Measurements from ENCODE around the gene MAN1C1. TPM values are rescaled to one million over a fixed set of nuclear protein-coding genes. Genes with fewer than 3 reads are reported as not detected.

MAN1C1 gene
- polyA plus RNA-seq, 1 of the 3 experiments (the other 2 are of a cell fraction) = 0.20 TPM

DNA sequence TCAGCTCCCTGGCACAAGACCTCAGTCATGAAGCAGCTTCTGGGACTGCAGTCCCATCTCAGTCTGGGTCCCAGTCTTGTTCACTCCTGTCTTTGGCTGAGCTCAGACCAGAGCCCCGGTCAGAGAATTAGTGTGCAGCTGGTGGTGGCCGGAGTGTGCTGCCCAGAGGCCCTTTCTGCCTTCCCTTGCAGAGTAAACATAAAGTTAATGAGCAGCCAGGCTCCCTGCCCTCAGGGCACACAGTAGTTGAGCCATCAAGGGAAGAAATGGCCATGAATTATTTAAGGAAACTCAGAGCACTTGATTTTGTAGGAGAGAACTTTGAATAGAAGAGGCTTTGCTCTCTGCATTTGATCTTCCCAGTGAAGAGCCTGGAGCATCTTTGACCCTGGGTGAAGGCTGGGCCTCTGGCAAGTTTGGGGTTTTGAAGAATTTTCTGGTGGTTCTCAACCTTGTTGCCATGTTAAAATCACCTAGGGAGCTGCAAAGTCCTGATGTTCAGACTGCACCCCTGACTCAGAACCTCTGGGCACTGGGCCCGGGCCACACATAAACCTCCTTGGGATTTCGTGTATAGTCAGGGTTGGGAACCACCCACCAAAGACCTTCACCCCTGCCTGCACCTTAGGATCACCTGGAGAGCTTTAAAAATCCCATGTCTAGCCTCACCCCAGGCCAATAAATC is 157.0 kb downstream of the MAN1C1 start:
- no peak overlapping the region for H2AFZ ChIP-seq (ENCODE audit: low read depth)
- H3K4me3 ChIP-seq (ENCODE audit: low read depth in 2 of 2, low read length in 1 of 2) = no peak overlapping the region
- H3K4me1 ChIP-seq (ENCODE audit: control insufficient read depth in 1 of 2, insufficient read depth in 2 of 2, low read depth in 1 of 2, low read length in 1 of 2) = peaks cover 0 to 66% of the 10 kb centered on the region in 2 experiments; a peak in 1 of 4 replicates
- no peak overlapping the region for H3K4me2 ChIP-seq
- ChIA-PET POLR2A (no interaction called here), CTCF (interaction anchor here (0.7 to 2.0 kb wide), 9 partner anchors 9 to 165 kb away, joined by 3 to 8 read pairs (median 4); no protein-coding TSS in a partner anchor)
- WGBS (ENCODE audit: low lambda C conversion rate) = 59% methylated on average over 3 of the region's 4 CpGs
- peak; percentile 33; the same call in 1 of the 2 replicates for TF ChIP-seq RCOR1 (IDR thresholded peaks at IDR 0.05; ENCODE audit: low read length)
- TF ChIP-seq NRF1 (IDR thresholded peaks at IDR 0.05; ENCODE audit: low read depth, low read length) = no peak
- H3K27me3 ChIP-seq (ENCODE audit: insufficient read depth) = no peaks in the 10 kb centered on the region
- peak; percentile 71 for DNase-seq
- no peak overlapping the region for H3K9ac ChIP-seq
- no peaks in the 10 kb centered on the region for H4K20me1 ChIP-seq (ENCODE audit: insufficient read depth)
- H3K36me3 ChIP-seq (replicated peaks in 1 of 2; ENCODE audit: control insufficient read depth in 1 of 2, insufficient read depth in 2 of 2, low read length in 1 of 2) = no peaks in the 10 kb centered on the region
- no peaks in the 10 kb centered on the region for H3K9me2 ChIP-seq
- H3K27ac ChIP-seq (ENCODE audit: low read depth in 2 of 2, low read length in 1 of 2) = peak overlapping the region in 1 of 2 experiments; percentile 89; a peak in 2 of 4 replicates
- H3K9me3 ChIP-seq = no peaks in the 10 kb centered on the region
- H3K79me2 ChIP-seq (ENCODE audit: insufficient read depth) = no peaks in the 10 kb centered on the region
- no peaks in the 10 kb centered on the region for H3F3A ChIP-seq (replicated peaks; ENCODE audit: insufficient read depth)

DNA sequence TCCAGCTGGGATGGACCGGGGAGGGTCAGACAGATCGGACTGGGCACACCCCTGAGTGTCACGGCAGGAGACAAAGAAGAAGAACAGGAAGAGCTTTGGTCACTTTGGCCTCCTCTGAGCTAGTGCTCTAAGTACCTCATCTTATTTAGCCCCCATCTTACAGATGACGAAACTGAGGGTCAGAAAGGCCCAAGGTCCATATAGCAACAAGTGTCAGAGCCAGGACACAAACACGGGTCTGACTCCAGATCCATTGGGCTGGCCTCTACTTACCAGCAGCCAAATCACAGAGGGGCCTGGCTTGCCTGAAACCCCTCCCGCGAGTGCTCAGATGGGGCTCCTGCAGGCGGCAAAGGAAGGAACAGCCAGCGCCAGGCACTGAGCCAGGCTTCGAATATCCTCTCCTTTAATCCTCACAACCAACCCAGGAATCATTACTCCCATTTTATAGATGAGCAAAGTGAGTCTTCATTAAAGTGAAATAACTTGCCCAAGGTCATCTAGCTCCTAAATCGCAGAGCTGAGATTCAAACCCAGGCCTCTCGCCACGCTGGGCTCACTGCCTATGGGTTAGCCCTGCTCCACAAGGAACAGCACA is 157.7 kb downstream of the MAN1C1 start:
- no peaks in the 10 kb centered on the region for H3K9me3 ChIP-seq
- peaks cover 0 to 63% of the 10 kb centered on the region in 2 experiments; a peak in 1 of 4 replicates for H3K4me1 ChIP-seq (ENCODE audit: control insufficient read depth in 1 of 2, insufficient read depth in 2 of 2, low read depth in 1 of 2, low read length in 1 of 2)
- no peak overlapping the region for H2AFZ ChIP-seq (ENCODE audit: low read depth)
- TF ChIP-seq RFX5 (IDR thresholded peaks at IDR 0.05; ENCODE audit: low read length) (no peak), POLR2AphosphoS5 (IDR thresholded peaks at IDR 0.05; ENCODE audit: low read depth, low read length) (no peak), SIN3A (IDR thresholded peaks at IDR 0.05; ENCODE audit: borderline replicate concordance, low read depth, low read length) (no peak), FOXJ3 (CRISPR knock-in tag; IDR thresholded peaks at IDR 0.05) (no peak), MEF2A (IDR thresholded peaks at IDR 0.05; ENCODE audit: borderline replicate concordance, low read depth) (no peak), JUND (IDR thresholded peaks at IDR 0.05) (no peak), TAF1 (IDR thresholded peaks at IDR 0.05; ENCODE audit: borderline replicate concordance, low read depth, low read length) (no peak), RAD21 (IDR thresholded peaks at IDR 0.05; ENCODE audit: low read length) (no peak), NRF1 (IDR thresholded peaks at IDR 0.05; ENCODE audit: low read depth, low read length) (no peak), RXRA (IDR thresholded peaks at IDR 0.05; ENCODE audit: borderline replicate concordance, low read depth) (no peak), TEAD4 (IDR thresholded peaks at IDR 0.05; ENCODE audit: borderline replicate concordance, insufficient read depth) (no peak), EZH2phosphoT487 (IDR thresholded peaks at IDR 0.05; ENCODE audit: borderline replicate concordance, low read depth) (no peak)
- TF ChIP-seq, protein P1, sequence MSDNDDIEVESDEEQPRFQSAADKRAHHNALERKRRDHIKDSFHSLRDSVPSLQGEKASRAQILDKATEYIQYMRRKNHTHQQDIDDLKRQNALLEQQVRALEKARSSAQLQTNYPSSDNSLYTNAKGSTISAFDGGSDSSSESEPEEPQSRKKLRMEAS (IDR thresholded peaks at IDR 0.05; ENCODE audit: low read depth) = no peak
- TF ChIP-seq, protein P2, sequence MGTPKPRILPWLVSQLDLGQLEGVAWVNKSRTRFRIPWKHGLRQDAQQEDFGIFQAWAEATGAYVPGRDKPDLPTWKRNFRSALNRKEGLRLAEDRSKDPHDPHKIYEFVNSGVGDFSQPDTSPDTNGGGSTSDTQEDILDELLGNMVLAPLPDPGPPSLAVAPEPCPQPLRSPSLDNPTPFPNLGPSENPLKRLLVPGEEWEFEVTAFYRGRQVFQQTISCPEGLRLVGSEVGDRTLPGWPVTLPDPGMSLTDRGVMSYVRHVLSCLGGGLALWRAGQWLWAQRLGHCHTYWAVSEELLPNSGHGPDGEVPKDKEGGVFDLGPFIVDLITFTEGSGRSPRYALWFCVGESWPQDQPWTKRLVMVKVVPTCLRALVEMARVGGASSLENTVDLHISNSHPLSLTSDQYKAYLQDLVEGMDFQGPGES (IDR thresholded peaks at IDR 0.05; ENCODE audit: low read depth, low read length) = no peak
- TF ChIP-seq, protein P3, sequence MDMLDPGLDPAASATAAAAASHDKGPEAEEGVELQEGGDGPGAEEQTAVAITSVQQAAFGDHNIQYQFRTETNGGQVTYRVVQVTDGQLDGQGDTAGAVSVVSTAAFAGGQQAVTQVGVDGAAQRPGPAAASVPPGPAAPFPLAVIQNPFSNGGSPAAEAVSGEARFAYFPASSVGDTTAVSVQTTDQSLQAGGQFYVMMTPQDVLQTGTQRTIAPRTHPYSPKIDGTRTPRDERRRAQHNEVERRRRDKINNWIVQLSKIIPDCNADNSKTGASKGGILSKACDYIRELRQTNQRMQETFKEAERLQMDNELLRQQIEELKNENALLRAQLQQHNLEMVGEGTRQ (IDR thresholded peaks at IDR 0.05; ENCODE audit: borderline replicate concordance, low read depth, low read length) = no peak
- TF ChIP-seq, protein P4, sequence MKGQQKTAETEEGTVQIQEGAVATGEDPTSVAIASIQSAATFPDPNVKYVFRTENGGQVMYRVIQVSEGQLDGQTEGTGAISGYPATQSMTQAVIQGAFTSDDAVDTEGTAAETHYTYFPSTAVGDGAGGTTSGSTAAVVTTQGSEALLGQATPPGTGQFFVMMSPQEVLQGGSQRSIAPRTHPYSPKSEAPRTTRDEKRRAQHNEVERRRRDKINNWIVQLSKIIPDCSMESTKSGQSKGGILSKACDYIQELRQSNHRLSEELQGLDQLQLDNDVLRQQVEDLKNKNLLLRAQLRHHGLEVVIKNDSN (IDR thresholded peaks at IDR 0.05; ENCODE audit: borderline replicate concordance, low read depth) = no peak
- TF ChIP-seq, protein P5, sequence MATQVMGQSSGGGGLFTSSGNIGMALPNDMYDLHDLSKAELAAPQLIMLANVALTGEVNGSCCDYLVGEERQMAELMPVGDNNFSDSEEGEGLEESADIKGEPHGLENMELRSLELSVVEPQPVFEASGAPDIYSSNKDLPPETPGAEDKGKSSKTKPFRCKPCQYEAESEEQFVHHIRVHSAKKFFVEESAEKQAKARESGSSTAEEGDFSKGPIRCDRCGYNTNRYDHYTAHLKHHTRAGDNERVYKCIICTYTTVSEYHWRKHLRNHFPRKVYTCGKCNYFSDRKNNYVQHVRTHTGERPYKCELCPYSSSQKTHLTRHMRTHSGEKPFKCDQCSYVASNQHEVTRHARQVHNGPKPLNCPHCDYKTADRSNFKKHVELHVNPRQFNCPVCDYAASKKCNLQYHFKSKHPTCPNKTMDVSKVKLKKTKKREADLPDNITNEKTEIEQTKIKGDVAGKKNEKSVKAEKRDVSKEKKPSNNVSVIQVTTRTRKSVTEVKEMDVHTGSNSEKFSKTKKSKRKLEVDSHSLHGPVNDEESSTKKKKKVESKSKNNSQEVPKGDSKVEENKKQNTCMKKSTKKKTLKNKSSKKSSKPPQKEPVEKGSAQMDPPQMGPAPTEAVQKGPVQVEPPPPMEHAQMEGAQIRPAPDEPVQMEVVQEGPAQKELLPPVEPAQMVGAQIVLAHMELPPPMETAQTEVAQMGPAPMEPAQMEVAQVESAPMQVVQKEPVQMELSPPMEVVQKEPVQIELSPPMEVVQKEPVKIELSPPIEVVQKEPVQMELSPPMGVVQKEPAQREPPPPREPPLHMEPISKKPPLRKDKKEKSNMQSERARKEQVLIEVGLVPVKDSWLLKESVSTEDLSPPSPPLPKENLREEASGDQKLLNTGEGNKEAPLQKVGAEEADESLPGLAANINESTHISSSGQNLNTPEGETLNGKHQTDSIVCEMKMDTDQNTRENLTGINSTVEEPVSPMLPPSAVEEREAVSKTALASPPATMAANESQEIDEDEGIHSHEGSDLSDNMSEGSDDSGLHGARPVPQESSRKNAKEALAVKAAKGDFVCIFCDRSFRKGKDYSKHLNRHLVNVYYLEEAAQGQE (IDR thresholded peaks at IDR 0.05; ENCODE audit: low read depth, low read length) = no peak
- ChIA-PET POLR2A (interaction anchor here (1.0 to 1.3 kb wide), 2 partner anchors 8 to 46 kb away, joined by 3 read pairs; no protein-coding TSS in a partner anchor), CTCF (interaction anchor here (0.7 to 2.0 kb wide), 13 partner anchors 9 to 286 kb away, joined by 3 to 8 read pairs (median 3); no protein-coding TSS in a partner anchor)
- no peaks in the 10 kb centered on the region for H3F3A ChIP-seq (replicated peaks; ENCODE audit: insufficient read depth)
- H3K9me2 ChIP-seq = no peaks in the 10 kb centered on the region
- H3K36me3 ChIP-seq (replicated peaks in 1 of 2; ENCODE audit: control insufficient read depth in 1 of 2, insufficient read depth in 2 of 2, low read length in 1 of 2) = no peaks in the 10 kb centered on the region
- no peaks in the 10 kb centered on the region for H3K79me2 ChIP-seq (ENCODE audit: insufficient read depth)
- H3K27me3 ChIP-seq (ENCODE audit: insufficient read depth) = no peaks in the 10 kb centered on the region
- H4K20me1 ChIP-seq (ENCODE audit: insufficient read depth) = no peaks in the 10 kb centered on the region
- 83% methylated on average over 9 of the region's 13 CpGs for WGBS (ENCODE audit: low lambda C conversion rate)
- no peak overlapping the region for H3K4me3 ChIP-seq (ENCODE audit: low read depth in 2 of 2, low read length in 1 of 2)
- no peak overlapping the region for H3K4me2 ChIP-seq
- DNase-seq = no peak
- H3K9ac ChIP-seq = no peak overlapping the region
- peak overlapping the region in 1 of 2 experiments; percentile 89; a peak in 2 of 4 replicates for H3K27ac ChIP-seq (ENCODE audit: low read depth in 2 of 2, low read length in 1 of 2)
